Activated naive CD4-positive, alpha-beta T cell treated with anti-CD3 and anti-CD28 coated beads, Interleukin-2, amount 50 U/mL, for 24 hours (primary cell): ENCODE results near the gene LRMDA.

Source experiments
- H3K27ac Mint-ChIP-seq: one replicate; pipeline ENCODE4 v1.8.0; 2021; ENCODE audit warnings: mild to moderate bottlenecking, mixed read lengths
- H3K27me3 Mint-ChIP-seq: one replicate; pipeline ENCODE4 v1.8.0; 2021; ENCODE audit warnings: mixed read lengths
- H3K36me3 Mint-ChIP-seq: one replicate; pipeline ENCODE4 v1.8.0; 2021; ENCODE audit warnings: mixed read lengths
- H3K4me1 Mint-ChIP-seq: one replicate; pipeline ENCODE4 v1.8.0; 2021; ENCODE audit warnings: mixed read lengths
- H3K4me3 Mint-ChIP-seq: one replicate; pipeline ENCODE4 v1.8.0; 2021; ENCODE audit warnings: mild to moderate bottlenecking, mixed read lengths
- H3K9me3 Mint-ChIP-seq: one replicate; pipeline ENCODE4 v1.8.0; 2021; ENCODE audit warnings: mixed read lengths

The LRMDA gene

DNA sequence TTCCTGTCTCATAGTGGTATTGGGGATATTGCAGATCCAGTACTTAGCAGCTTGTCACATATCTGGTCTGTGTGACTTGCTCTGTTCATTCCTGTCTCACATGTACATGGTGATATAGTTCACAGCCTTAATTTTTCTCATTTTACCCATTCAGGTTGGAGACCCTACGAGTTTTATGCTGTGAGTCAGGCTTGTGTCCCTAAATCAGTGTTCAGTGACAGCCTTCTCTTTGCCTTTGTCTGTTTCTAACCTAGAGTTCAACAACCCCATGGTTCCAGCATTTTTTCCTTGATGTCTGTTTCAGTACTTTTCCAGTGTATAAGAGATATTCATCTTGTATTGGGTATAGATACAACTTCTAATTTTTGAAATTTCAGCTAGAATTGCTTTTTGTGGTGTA, 1016.2 kb downstream of the LRMDA start:
- no peak overlapping the region for H3K27ac Mint-ChIP-seq
- no peaks in the 10 kb centered on the region for H3K9me3 Mint-ChIP-seq
- H3K36me3 Mint-ChIP-seq: no peaks in the 10 kb centered on the region
- peaks cover 2% of the 10 kb centered on the region for H3K27me3 Mint-ChIP-seq
- H3K4me1 Mint-ChIP-seq: no peaks in the 10 kb centered on the region
- H3K4me3 Mint-ChIP-seq: no peak overlapping the region

DNA sequence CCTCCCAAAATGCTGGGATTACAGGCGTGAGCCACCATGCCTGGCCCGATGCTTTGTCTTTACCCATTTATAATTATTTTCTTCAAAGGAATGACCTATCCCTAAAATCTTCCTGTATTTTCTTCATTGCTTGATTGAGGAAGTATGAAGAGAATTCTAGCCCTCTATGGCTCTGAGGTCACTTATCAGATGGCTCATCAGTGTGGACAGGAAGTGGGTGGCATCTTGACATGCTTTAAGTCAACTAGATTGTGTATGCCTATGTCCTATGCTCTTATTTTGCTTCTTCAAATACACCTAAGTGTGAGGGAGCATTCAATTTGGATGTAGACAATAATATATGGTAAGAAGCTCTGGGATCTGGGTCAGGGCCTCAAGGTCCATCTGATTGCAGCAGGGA, 1020.5 kb downstream of the LRMDA start:
- no peaks in the 10 kb centered on the region for H3K36me3 Mint-ChIP-seq
- peaks cover 2% of the 10 kb centered on the region for H3K27me3 Mint-ChIP-seq
- H3K4me3 Mint-ChIP-seq: no peak overlapping the region

DNA sequence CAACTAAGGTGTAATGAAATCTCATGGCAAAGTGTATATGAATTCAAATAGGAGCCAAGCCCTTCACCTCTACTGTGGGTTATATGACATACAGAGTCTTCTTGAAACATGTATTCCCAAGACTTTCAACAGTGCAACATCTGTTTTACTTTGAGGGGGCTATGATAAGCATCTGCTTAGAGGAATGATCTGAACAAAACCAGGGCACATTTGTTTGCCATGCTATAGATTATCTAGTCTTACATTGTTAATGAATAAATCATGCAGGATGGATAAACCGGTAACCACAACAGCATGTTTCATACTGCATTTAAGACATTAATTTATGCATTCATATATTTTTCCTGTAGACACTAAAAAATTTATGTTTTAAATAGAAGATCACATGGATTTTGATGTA, 1021.9 kb downstream of the LRMDA start:
- Mint-ChIP-seq H3K36me3 (no peaks in the 10 kb centered on the region), H3K4me1 (no peaks in the 10 kb centered on the region), H3K9me3 (no peaks in the 10 kb centered on the region), H3K27me3 (peaks cover 2% of the 10 kb centered on the region), H3K27ac (no peak overlapping the region), H3K4me3 (no peak overlapping the region)

More for the DNA sequence above, 1020.5 kb downstream of the LRMDA start:
- no peak overlapping the region for H3K27ac Mint-ChIP-seq
- no peaks in the 10 kb centered on the region for H3K4me1 Mint-ChIP-seq
- H3K9me3 Mint-ChIP-seq: no peaks in the 10 kb centered on the region

DNA sequence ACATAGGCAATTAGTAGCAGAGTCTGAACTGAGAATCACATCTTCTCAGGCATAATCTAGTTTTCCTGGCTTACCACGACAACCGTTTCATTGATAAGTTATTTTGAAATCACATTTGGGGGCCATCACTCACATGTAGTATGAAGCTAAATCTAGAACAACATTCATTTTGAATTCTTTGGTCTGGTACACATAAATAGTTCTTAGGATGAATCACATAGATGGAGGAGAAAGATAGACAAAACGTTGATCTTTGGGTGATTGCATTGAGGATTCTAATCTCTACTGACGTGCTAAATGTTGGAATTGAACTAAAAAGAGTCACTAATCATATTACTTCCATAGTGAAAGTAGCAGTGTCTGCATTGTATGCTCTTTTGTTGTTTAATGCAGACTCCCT, 1022.6 kb downstream of the LRMDA start:
- Mint-ChIP-seq H3K4me1 (no peaks in the 10 kb centered on the region), H3K27ac (no peak overlapping the region), H3K27me3 (peaks cover 2% of the 10 kb centered on the region), H3K4me3 (no peak overlapping the region), H3K36me3 (no peaks in the 10 kb centered on the region), H3K9me3 (no peaks in the 10 kb centered on the region)

DNA sequence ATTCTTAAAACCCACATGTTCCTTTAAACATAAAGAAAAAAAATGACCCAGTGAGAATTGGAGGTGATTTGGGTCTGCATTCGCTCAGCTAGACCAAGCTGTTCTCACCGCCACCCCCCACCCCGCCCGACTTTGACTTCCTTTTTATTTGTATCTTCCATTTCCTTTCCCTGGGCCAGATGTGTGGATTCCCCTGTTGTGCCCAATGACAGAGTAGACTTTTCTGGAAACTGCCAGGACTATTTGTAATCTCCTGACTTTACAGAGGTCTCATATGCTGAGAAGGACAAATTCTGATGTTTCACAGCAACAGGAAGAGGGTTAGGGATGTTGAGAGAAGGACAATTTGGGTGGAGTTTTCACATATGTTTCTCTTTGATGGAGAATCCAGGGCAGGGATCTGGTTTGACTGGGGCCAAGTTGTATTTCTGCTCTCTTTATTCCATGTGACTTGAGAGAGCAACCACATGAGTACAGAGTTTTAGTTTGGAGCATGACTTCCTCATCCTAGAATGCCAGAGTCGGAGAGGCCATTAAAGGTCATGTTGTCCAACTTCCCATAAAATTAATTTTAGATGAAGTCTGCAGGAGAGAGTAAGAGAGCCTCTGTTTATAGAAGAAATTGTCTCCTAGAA, 1023.2 kb downstream of the LRMDA start:
- H3K9me3 Mint-ChIP-seq: no peaks in the 10 kb centered on the region
- no peak overlapping the region for H3K4me3 Mint-ChIP-seq
- no peaks in the 10 kb centered on the region for H3K4me1 Mint-ChIP-seq
- H3K27me3 Mint-ChIP-seq: peaks cover 2% of the 10 kb centered on the region
- no peak overlapping the region for H3K27ac Mint-ChIP-seq
- no peaks in the 10 kb centered on the region for H3K36me3 Mint-ChIP-seq

DNA sequence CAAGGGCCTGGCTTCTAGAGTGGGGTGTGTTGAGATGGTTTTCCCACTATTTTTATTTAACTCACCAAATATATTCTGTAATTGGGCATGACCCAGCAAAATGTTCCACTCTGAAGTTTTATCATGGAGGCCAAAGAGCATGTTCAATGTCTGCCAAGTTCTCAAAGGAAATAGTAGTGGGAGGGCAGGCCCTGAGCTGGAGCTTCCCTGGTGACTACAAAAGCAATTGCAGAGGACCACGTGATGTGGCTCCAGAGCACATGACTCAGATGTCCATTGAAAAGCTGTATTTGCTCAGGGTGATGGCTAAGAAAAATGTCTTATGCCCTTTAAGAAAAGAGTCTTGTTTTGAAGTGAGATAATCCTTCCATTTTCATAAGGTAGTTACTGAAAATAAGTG, 1024.8 kb downstream of the LRMDA start:
- Mint-ChIP-seq H3K36me3 (no peaks in the 10 kb centered on the region), H3K4me1 (no peaks in the 10 kb centered on the region), H3K27me3 (no peaks in the 10 kb centered on the region), H3K27ac (no peak overlapping the region), H3K9me3 (no peaks in the 10 kb centered on the region), H3K4me3 (no peak overlapping the region)

DNA sequence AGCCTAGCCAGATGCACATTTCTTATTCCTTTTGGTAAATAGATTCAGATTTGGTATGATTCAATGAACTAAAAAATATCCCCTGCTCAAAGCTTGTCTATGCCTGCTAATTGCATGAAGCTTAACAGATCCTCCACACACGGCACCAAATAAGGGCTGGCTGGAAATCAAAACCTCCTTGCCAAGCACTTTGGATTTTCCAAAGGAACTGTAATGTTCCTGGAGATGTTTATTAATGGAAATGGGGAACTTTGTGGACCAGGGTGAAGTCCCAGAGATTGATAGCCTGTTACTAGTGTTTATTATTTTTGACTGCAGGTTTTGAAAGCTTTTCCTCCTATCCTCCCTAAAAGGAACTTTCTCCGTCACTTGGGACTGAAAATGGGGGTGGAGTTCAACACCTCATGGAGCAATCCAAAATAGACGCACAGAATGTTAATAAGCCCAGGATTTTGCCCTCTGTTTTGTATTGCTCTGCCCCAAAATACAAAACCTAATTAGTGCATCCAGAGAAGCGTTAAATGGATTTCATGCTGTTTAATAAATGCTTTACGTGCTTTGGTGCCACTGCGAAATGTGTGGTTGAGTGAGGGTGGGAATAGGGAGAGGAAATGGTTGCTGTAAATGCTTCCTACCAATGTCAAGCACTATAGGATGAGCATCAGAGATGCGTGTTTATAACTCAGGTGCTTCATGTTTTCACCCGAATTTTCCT, 1027.7 kb downstream of the LRMDA start:
- H3K27ac Mint-ChIP-seq: no peak overlapping the region
- H3K4me3 Mint-ChIP-seq: no peak overlapping the region
- H3K27me3 Mint-ChIP-seq: no peaks in the 10 kb centered on the region
- no peaks in the 10 kb centered on the region for H3K36me3 Mint-ChIP-seq
- no peaks in the 10 kb centered on the region for H3K4me1 Mint-ChIP-seq
- H3K9me3 Mint-ChIP-seq: no peaks in the 10 kb centered on the region

DNA sequence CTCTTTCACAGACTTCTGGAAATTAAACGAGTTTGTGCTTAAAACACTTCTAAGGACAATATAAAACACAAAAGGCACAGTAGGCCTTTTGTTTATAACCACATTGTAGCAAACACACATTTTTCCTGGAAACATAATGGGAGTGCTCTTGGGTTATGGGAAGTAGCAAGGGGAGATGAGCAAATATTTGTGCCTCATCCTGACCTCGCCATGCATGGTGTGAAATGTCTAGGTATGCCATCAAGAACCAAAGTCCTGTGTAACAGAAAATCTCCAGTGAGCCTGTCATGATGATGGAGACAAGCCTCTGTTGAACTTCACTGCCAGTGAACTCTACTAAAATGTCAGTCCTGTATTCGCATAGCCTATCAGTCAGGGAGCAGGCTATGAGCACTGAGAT, 1029.6 kb downstream of the LRMDA start:
- H3K4me3 Mint-ChIP-seq: no peak overlapping the region
- no peaks in the 10 kb centered on the region for H3K27me3 Mint-ChIP-seq
- H3K9me3 Mint-ChIP-seq: no peaks in the 10 kb centered on the region
- no peaks in the 10 kb centered on the region for H3K4me1 Mint-ChIP-seq
- no peaks in the 10 kb centered on the region for H3K36me3 Mint-ChIP-seq
- no peak overlapping the region for H3K27ac Mint-ChIP-seq

DNA sequence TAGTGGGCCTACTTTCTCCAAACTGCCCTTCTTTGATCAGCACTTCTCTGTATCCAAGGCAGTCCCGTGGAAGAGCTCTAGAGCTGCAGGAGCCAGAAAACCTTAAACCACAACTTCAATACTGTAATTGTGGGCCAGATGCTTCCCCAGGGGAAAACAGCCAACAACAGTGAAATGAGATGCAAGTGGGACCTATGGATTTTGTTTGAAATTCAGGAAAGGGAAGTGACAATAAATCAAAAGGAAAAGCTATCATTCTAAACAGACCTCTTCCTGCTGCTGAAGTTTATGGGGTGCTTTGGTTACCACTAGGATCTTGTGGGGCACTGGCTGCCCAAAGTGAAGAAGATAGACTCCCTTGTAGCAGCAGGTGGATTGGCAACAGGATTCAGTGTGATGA, 1031.7 kb downstream of the LRMDA start:
- H3K9me3 Mint-ChIP-seq: no peaks in the 10 kb centered on the region
- no peak overlapping the region for H3K27ac Mint-ChIP-seq
- H3K27me3 Mint-ChIP-seq: no peaks in the 10 kb centered on the region
- no peaks in the 10 kb centered on the region for H3K36me3 Mint-ChIP-seq
- no peak overlapping the region for H3K4me3 Mint-ChIP-seq
- no peaks in the 10 kb centered on the region for H3K4me1 Mint-ChIP-seq

DNA sequence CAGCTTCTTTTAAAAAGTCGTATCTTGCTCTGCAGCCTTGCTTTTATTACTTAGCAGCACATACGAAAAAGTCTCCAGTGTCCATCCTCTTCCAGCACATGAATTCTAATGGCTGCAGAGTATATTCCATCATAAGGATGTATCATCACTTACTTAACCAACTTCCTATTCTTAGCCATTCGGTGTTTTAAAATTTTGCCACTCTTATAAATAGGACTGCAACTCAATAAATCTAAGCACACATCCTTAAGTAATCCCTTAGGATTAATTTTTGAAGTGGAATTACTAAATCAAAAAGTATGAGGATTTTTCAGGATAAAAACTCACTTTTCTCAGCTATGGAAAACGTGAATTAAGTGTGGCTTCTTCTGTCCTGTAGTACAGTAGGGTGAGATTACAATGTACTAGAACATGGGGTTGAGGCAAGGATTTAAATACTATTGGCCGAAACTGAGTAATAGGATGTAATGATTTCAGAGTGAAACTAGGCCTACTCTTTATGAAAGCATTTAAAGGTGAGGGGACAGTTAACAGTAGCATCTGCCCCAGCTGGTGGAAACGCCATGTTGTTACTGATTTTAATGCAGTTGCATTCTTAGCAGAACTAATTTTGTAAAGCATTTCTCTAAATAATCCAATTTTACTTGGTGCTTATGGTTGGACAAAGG, 1035.5 kb downstream of the LRMDA start:
- no peak overlapping the region for H3K4me3 Mint-ChIP-seq
- no peaks in the 10 kb centered on the region for H3K4me1 Mint-ChIP-seq
- H3K9me3 Mint-ChIP-seq: no peaks in the 10 kb centered on the region
- H3K36me3 Mint-ChIP-seq: no peaks in the 10 kb centered on the region
- H3K27ac Mint-ChIP-seq: no peak overlapping the region
- no peaks in the 10 kb centered on the region for H3K27me3 Mint-ChIP-seq

DNA sequence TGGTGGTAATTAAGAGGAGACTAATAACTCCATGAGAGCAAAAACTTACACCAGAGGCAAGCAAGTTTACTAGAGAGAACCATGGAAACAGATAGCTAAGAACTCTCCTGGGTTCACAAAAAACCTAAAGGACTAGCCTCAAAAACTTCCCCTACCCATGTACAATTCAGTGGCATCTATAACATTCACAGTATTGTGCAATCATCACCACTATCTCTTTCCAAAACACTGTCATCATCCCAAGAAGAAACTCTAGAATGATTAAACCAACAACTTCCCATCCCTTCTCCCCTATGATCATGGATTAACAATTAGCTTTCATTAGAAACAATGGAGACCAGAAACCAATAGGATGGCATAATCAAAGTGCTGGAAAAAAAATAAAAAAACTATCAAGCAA, 1038.3 kb downstream of the LRMDA start:
- Mint-ChIP-seq H3K4me1 (no peaks in the 10 kb centered on the region), H3K9me3 (peaks cover 4% of the 10 kb centered on the region), H3K27me3 (no peaks in the 10 kb centered on the region), H3K4me3 (no peak overlapping the region), H3K27ac (no peak overlapping the region), H3K36me3 (no peaks in the 10 kb centered on the region)

DNA sequence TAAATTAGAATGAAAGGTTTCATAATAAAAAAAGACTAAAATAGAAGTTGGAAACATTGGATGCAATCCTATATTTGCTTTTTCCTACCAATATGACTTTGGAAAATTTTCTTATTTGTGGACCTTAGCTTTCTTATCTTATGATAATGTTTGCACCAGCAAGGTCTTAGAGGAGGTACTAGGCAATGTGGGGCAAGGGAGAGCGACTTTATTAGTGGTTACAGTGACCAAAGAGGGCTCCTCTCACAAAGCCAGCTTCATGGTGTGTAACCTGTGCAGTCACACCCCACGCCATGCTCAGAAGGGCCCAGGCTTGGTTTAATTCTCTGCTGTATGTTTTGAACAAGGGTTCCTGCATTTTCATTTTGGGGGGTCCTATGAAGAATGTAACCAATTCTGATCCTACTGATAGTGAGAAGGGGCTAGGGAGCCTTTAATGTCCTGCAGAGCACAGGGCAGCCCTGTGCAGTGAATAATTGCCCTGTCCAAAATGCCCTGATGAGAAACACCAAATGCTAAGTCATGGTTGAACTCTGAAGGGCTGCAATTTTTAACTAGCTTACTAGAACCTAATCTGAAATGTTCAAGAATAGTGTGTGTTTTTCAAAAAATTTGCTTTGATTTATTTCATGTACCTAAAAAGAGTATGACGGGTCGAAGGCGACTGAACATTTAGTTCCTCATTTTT, 1047.8 kb downstream of the LRMDA start:
- no peaks in the 10 kb centered on the region for H3K27me3 Mint-ChIP-seq
- H3K27ac Mint-ChIP-seq: no peak overlapping the region
- peaks cover 17% of the 10 kb centered on the region for H3K9me3 Mint-ChIP-seq
- H3K4me1 Mint-ChIP-seq: no peaks in the 10 kb centered on the region
- no peaks in the 10 kb centered on the region for H3K36me3 Mint-ChIP-seq
- H3K4me3 Mint-ChIP-seq: no peak overlapping the region

DNA sequence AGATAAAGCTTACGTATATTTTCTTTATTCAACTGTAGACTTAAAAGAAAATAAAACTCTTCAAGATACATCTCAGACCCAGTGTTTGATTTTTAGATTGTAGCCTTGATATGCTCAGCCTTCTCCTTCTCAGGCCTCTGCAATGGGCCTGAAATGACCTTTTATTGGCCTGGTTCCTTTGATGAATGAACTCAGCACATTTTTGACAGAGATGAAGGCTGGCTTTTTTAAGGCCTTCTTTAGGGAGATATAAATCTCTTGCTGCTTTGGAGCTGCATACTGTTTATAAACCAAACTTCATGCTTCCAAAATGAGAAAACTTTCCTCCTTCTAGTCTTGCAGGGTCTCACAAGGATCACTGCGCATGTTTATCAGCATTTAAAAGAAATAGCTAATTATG, 1049.8 kb downstream of the LRMDA start:
- no peak overlapping the region for H3K4me3 Mint-ChIP-seq
- no peaks in the 10 kb centered on the region for H3K4me1 Mint-ChIP-seq
- H3K36me3 Mint-ChIP-seq: no peaks in the 10 kb centered on the region
- H3K9me3 Mint-ChIP-seq: peaks cover 17% of the 10 kb centered on the region
- no peak overlapping the region for H3K27ac Mint-ChIP-seq
- H3K27me3 Mint-ChIP-seq: no peaks in the 10 kb centered on the region

DNA sequence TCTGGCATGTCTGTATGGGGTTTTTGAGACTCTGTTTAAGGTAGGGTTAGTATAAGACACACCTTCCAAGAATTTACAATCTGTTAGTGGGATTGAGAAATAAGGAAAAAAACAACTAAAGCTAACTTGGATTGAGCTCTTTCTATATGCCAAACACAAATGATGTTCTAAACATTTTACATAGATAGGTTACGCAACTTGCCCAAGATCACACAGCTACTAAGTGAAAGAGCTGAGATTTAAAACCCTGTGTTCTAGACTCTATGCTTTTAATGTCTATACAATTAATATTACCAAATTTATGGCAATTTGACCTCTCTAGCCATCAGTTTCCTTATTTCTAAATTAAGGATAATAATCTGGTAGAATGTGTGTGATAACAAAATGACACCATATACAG, 1056.2 kb downstream of the LRMDA start:
- Mint-ChIP-seq H3K9me3 (peaks cover 39% of the 10 kb centered on the region), H3K27ac (no peak overlapping the region), H3K4me1 (no peaks in the 10 kb centered on the region), H3K4me3 (no peak overlapping the region), H3K36me3 (no peaks in the 10 kb centered on the region), H3K27me3 (no peaks in the 10 kb centered on the region)

DNA sequence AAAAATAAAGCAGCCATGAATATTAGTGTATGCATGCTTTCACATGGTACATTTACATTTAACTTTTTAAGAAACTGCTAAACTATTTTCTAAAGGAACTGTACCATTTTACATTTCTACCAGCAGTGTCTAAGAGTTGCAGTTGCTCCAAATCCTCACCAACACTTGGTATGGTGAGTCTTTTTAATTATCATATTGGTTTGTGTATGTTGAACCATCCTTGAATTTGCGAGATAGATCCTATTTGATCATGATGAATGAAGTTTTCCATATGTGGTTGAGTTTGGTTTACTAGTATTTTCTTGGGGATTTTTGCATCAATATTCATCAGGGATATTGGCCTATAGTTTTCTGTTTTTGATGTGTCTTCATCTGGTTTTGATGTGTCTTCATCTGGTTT, 1057.2 kb downstream of the LRMDA start:
- Mint-ChIP-seq H3K4me3 (no peak overlapping the region), H3K36me3 (no peaks in the 10 kb centered on the region), H3K9me3 (peaks cover 39% of the 10 kb centered on the region), H3K27ac (no peak overlapping the region), H3K27me3 (no peaks in the 10 kb centered on the region), H3K4me1 (no peaks in the 10 kb centered on the region)

DNA sequence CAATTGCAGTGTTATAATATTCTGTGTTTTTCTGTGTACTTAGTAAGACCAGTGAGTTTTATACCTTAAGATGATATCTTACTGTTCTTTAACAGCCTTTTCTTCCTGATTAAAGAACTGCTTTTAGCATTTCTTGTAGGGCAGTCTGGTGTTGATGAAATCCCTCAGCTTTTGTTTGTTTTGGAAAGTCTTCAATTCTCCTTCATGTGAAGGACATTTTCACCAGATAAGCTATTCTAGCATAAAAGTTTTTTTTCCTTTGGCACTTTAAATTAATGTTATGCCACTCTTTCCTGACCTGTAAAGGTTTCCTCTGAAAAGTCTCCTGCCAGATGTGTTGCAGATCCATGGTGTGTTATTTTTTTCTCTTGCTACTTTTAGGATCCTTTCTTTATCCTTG, 1059.8 kb downstream of the LRMDA start:
- Mint-ChIP-seq H3K9me3 (peaks cover 39% of the 10 kb centered on the region), H3K4me3 (no peak overlapping the region), H3K36me3 (no peaks in the 10 kb centered on the region), H3K27me3 (no peaks in the 10 kb centered on the region), H3K4me1 (no peaks in the 10 kb centered on the region), H3K27ac (no peak overlapping the region)
